HEK293T (cell line): ENCODE data around the gene KDM4C.

Experiments used
- BHLHE40 ChIP-seq: fragments of 450-650 bp; IDR thresholded peaks from 2 replicates; pipeline ENCODE4 v1.6.1; 2016; ENCODE audit warnings: mild to moderate bottlenecking, moderate library complexity, borderline replicate concordance
- CTBP1 ChIP-seq: fragments of 450-650 bp; IDR thresholded peaks from 2 replicates; pipeline ENCODE4 v1.6.1; 2016; ENCODE audit warnings: borderline replicate concordance
- ELF4 ChIP-seq: fragments of 450-650 bp; IDR thresholded peaks from 2 replicates; pipeline ENCODE4 v1.6.1; 2017; ENCODE audit warnings: antibody characterized with exemption
- FOXA1 ChIP-seq: fragments of 450-650 bp; IDR thresholded peaks from 2 replicates; pipeline ENCODE4 v1.6.1; 2016; ENCODE audit warnings: mild to moderate bottlenecking
- FOXK2 ChIP-seq: fragments of 450-650 bp; IDR thresholded peaks from 2 replicates; pipeline ENCODE4 v1.6.1; 2016; ENCODE audit warnings: mild to moderate bottlenecking
- FOXM1 ChIP-seq: fragments of 450-650 bp; IDR thresholded peaks from 2 replicates; pipeline ENCODE4 v1.6.1; 2017; ENCODE audit warnings: mild to moderate bottlenecking, borderline replicate concordance
- HDGF ChIP-seq: fragments of 450-650 bp; IDR thresholded peaks from 2 replicates; pipeline ENCODE4 v1.6.1; 2017; ENCODE audit warnings: antibody characterized with exemption, borderline replicate concordance
- NFRKB ChIP-seq: fragments of 450-650 bp; IDR thresholded peaks from 2 replicates; pipeline ENCODE4 v1.6.1; 2016; ENCODE audit warnings: mild to moderate bottlenecking, moderate library complexity
- SP1 ChIP-seq: fragments of 450-650 bp; IDR thresholded peaks from 2 replicates; pipeline ENCODE4 v1.6.1; 2017
- SUZ12 ChIP-seq: fragments of 450-650 bp; IDR thresholded peaks from 2 replicates; pipeline ENCODE4 v1.6.1; 2016; ENCODE audit warnings: mild to moderate bottlenecking
- ZNF384 ChIP-seq: fragments of 450-650 bp; IDR thresholded peaks from 2 replicates; pipeline ENCODE4 v1.6.1; 2016

DNA sequence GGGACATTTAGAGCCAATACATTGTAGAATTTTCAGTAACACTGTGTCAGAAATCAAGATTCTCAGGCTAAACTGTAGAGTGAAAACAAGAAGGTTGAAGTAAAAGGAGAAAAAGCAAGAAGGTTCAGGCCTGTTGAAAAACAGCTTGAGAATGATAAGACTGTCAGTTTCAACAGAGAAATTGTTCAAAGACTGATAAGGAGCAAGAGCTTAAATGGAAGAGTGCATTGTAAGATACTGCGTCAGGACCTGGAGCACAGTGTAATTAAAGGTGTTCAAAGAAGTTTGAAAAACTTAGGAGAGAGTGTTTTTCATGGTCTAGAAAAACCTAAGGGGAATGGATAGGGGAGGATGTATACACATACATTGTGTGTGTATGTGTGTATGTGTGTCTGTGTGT, 408.3 kb downstream of the KDM4C start:
- no peak for TF ChIP-seq FOXA1
- no peak for TF ChIP-seq ELF4
- TF ChIP-seq ZNF384: no peak
- no peak for TF ChIP-seq BHLHE40
- TF ChIP-seq SUZ12: no peak
- no peak for TF ChIP-seq FOXM1
- no peak for TF ChIP-seq FOXK2
- no peak for TF ChIP-seq CTBP1
- no peak for TF ChIP-seq HDGF
- TF ChIP-seq NFRKB: no peak
- TF ChIP-seq SP1: no peak
